AG09319 (cell line): ENCODE data around the gene KCNK7.

Source experiments
- DNase-seq: peaks from one replicate; pipeline ENCODE4 v3.0.0-alpha.2; 2010; ENCODE audit warnings: low read depth; ENCODE audit errors: extremely low read depth
- TF ChIP-seq, protein P1 (sequence below): IDR thresholded peaks from 2 replicates; pipeline ENCODE4 v1.5.1; 2011; ENCODE audit warnings: low read depth, mild to moderate bottlenecking, inconsistent platforms, low read length, moderate library complexity

The KCNK7 gene

DNA sequence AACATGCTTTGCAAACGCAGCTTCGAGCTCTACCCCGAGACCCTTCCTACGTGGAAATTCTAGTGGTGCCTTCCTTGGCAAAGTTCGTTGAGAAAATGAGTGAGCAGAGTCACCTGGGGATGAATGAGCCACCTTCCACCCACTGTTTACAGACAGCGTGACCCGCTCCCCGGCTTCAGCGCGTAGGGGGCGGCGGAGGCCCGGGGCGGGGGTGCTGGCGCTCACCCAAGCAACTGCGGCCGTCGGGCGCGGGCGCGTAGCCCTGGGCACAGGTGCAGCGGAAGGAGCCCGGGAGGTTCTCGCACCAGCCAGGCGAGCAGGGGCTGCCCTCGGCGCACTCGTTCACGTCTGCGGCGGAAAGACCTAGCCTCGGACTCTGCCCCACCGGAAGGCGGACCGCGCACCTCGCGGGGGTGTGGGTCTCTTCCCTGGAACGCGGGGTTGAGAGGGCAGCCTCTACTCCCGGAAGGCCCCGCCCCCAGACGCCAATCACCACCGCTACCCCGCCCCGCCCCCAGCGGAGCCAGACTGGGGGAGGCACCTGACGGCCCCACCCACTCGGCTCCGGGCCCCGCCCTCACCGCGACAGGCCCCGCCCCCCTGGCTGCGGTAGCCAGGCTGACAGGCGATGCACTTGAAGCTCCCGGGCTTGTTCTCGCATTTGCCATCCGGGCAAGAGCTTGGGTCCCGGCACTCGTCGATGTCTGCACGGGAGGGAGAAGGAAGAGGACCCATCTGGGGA is 49.2 kb downstream of the KCNK7 start:
- no peak for DNase-seq
- TF ChIP-seq, protein P1, sequence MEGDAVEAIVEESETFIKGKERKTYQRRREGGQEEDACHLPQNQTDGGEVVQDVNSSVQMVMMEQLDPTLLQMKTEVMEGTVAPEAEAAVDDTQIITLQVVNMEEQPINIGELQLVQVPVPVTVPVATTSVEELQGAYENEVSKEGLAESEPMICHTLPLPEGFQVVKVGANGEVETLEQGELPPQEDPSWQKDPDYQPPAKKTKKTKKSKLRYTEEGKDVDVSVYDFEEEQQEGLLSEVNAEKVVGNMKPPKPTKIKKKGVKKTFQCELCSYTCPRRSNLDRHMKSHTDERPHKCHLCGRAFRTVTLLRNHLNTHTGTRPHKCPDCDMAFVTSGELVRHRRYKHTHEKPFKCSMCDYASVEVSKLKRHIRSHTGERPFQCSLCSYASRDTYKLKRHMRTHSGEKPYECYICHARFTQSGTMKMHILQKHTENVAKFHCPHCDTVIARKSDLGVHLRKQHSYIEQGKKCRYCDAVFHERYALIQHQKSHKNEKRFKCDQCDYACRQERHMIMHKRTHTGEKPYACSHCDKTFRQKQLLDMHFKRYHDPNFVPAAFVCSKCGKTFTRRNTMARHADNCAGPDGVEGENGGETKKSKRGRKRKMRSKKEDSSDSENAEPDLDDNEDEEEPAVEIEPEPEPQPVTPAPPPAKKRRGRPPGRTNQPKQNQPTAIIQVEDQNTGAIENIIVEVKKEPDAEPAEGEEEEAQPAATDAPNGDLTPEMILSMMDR, result no peak

DNA sequence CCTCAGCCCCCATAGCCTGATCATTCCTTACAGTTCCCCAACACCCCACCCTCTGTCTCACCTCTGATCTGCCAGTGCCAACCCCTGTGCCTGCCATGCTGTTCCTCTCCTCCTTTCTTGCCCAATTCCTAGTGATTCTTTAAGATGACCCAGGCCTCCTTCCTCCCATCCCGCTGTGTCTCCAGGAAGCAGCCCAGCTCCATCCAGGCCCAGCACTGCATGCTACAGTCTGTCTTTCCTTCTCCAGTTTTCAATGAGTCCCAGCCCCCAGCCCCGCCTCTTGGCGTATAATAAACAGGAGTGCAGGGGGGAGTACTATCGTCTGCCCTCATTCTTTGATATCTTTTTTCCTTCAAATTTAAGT is 49.8 kb downstream of the KCNK7 start:
- TF ChIP-seq, protein P1, result no peak
- no peak for DNase-seq
